H9 (cell line): ENCODE measurements around the gene SURF1. TPM values are rescaled to one million over a fixed set of nuclear protein-coding genes. Genes with fewer than 3 reads are reported as not detected.

Source experiments
- DNase-seq: peaks from one replicate; pipeline ENCODE4 v3.0.0-alpha.2; 2017
- H2AFZ ChIP-seq: one replicate; pipeline ENCODE4 v1.6.1; 2013; ENCODE audit warnings: mild to moderate bottlenecking, low read length, control low read depth, moderate library complexity
- H2AK5ac ChIP-seq: 2 replicates; pipeline ENCODE4 v1.6.1; 2013; ENCODE audit warnings: low read length, control low read depth, mixed read lengths; ENCODE audit not compliant: insufficient read length
- H2BK120ac ChIP-seq: one replicate; pipeline ENCODE4 v1.6.1; 2013; ENCODE audit warnings: low read depth, mild to moderate bottlenecking, low read length, control low read depth, inconsistent platforms; ENCODE audit not compliant: poor library complexity, severe bottlenecking
- H2BK12ac ChIP-seq: 2 replicates; pipeline ENCODE4 v1.6.1; 2013; ENCODE audit warnings: low read length, control low read depth, mixed read lengths, low read depth; ENCODE audit not compliant: insufficient read length
- H2BK15ac ChIP-seq: 2 replicates; pipeline ENCODE4 v1.6.1; 2013; ENCODE audit warnings: low read depth, low read length, control low read depth
- H2BK20ac ChIP-seq: one replicate; pipeline ENCODE4 v1.6.1; 2013; ENCODE audit warnings: low read depth, mild to moderate bottlenecking, low read length, control low read depth, inconsistent platforms; ENCODE audit not compliant: poor library complexity, severe bottlenecking
- H2BK5ac ChIP-seq: 2 replicates; pipeline ENCODE4 v1.6.1; 2013; ENCODE audit warnings: low read length, control low read depth, mixed read lengths; ENCODE audit not compliant: insufficient read length
- H3K14ac ChIP-seq: 2 replicates; pipeline ENCODE4 v1.6.1; 2013; ENCODE audit warnings: low read length, control low read depth; ENCODE audit not compliant: insufficient read depth
- H3K18ac ChIP-seq: 2 replicates; pipeline ENCODE4 v1.6.1; 2013; ENCODE audit warnings: low read depth, mild to moderate bottlenecking, mixed read lengths, low read length, control low read depth; ENCODE audit not compliant: insufficient read length
- H3K23ac ChIP-seq: 2 replicates; pipeline ENCODE4 v1.6.1; 2013; ENCODE audit warnings: low read length, control low read depth, mixed read lengths, low read depth; ENCODE audit not compliant: insufficient read length
- H3K23me2 ChIP-seq: 2 replicates; pipeline ENCODE4 v1.6.1; 2013; ENCODE audit warnings: low read depth, mild to moderate bottlenecking, mixed read lengths, low read length, control low read depth; ENCODE audit not compliant: insufficient read length, poor library complexity, severe bottlenecking
- H3K27ac ChIP-seq: 2 replicates; pipeline ENCODE4 v1.5.1; 2013; ENCODE audit warnings: low read length, control low read depth, mixed read lengths, low read depth; ENCODE audit not compliant: insufficient read length
- H3K27me3 ChIP-seq: 2 replicates; pipeline ENCODE4 v1.6.1; 2013; ENCODE audit warnings: low read length, control low read depth, inconsistent platforms; ENCODE audit not compliant: insufficient read depth
- H3K4ac ChIP-seq: 2 replicates; pipeline ENCODE4 v1.6.1; 2013; ENCODE audit warnings: low read depth, mild to moderate bottlenecking, control low read depth, inconsistent platforms, low read length, moderate library complexity
- H3K4me1 ChIP-seq: 2 replicates; pipeline ENCODE4 v1.6.1; 2013; ENCODE audit warnings: low read length, control low read depth, inconsistent platforms; ENCODE audit not compliant: insufficient read depth
- H3K4me2 ChIP-seq: 2 replicates; pipeline ENCODE4 v1.6.1; 2013; ENCODE audit warnings: low read length, control low read depth, mixed read lengths; ENCODE audit not compliant: insufficient read length, insufficient read depth
- H3K56ac ChIP-seq: 2 replicates; pipeline ENCODE4 v1.6.1; 2013; ENCODE audit warnings: low read depth, mild to moderate bottlenecking, mixed read lengths, low read length, control low read depth; ENCODE audit not compliant: insufficient read length
- H3K79me1 ChIP-seq: 2 replicates; pipeline ENCODE4 v1.6.1; 2013; ENCODE audit warnings: low read depth, mild to moderate bottlenecking, moderate library complexity, low read length, control low read depth, inconsistent platforms; ENCODE audit not compliant: insufficient read depth, poor library complexity, severe bottlenecking
- H3K79me2 ChIP-seq: 2 replicates; pipeline ENCODE4 v1.6.1; 2013; ENCODE audit warnings: low read length, control low read depth, inconsistent platforms; ENCODE audit not compliant: insufficient read depth
- H3K9ac ChIP-seq: 2 replicates; pipeline ENCODE4 v1.6.1; 2013; ENCODE audit warnings: low read length, control low read depth, mixed read lengths; ENCODE audit not compliant: insufficient read length; ENCODE audit errors: extremely low read depth
- H3K9me3 ChIP-seq: one replicate; pipeline ENCODE4 v1.6.1; 2013; ENCODE audit warnings: low read depth, low read length, inconsistent platforms; ENCODE audit not compliant: control insufficient read depth
- H3T11ph ChIP-seq: one replicate; pipeline ENCODE4 v1.6.1; 2013; ENCODE audit warnings: mild to moderate bottlenecking, low read length, control low read depth, inconsistent platforms
- H4K20me1 ChIP-seq: one replicate; pipeline ENCODE4 v1.6.1; 2013; ENCODE audit not compliant: control insufficient read depth, insufficient read length, insufficient read depth
- H4K5ac ChIP-seq: 2 replicates; pipeline ENCODE4 v1.6.1; 2013; ENCODE audit warnings: low read depth, mild to moderate bottlenecking, mixed read lengths, low read length, control low read depth; ENCODE audit not compliant: insufficient read length
- H4K8ac ChIP-seq: replicated peaks from 2 replicates; pipeline ENCODE4 v1.6.1; 2013; ENCODE audit warnings: low read length, control low read depth, mixed read lengths, low read depth; ENCODE audit not compliant: insufficient read length
- H4K91ac ChIP-seq: 2 replicates; pipeline ENCODE4 v1.6.1; 2013; ENCODE audit warnings: low read depth, mild to moderate bottlenecking, moderate library complexity, mixed read lengths, low read length, control low read depth; ENCODE audit not compliant: insufficient read length
- H3K27ac Mint-ChIP-seq, 3 experiments: 2 replicates in 2 of 3; 3 replicates in 1 of 3; pipeline ENCODE4 v1.8.0; 2020 to 2021; ENCODE audit warnings: mixed read lengths in 3 of 3, mild to moderate bottlenecking in 1 of 3, moderate library complexity in 1 of 3
- H3K27me3 Mint-ChIP-seq: 2 replicates; pipeline ENCODE4 v1.8.0; 2021; ENCODE audit warnings: low read depth, mild to moderate bottlenecking, moderate library complexity, mixed read lengths
- H3K36me3 Mint-ChIP-seq, 3 experiments: 2 replicates in 2 of 3; 3 replicates in 1 of 3; pipeline ENCODE4 v1.8.0; 2020 to 2021; ENCODE audit warnings: low read depth in 3 of 3, mixed read lengths in 3 of 3; ENCODE audit not compliant: insufficient read depth in 1 of 3
- H3K4me1 Mint-ChIP-seq, 2 experiments: 2 replicates each; pipeline ENCODE4 v1.8.0; 2020; ENCODE audit warnings: mixed read lengths in 2 of 2
- H3K4me3 Mint-ChIP-seq, 2 experiments: 2 replicates in 1 of 2; 3 replicates in 1 of 2; pipeline ENCODE4 v1.8.0; 2020 to 2021; ENCODE audit warnings: mild to moderate bottlenecking in 2 of 2, mixed read lengths in 2 of 2, moderate library complexity in 1 of 2
- H3K9me3 Mint-ChIP-seq, 2 experiments: 2 replicates in 1 of 2; 3 replicates in 1 of 2; pipeline ENCODE4 v1.8.0; 2020; ENCODE audit warnings: mild to moderate bottlenecking in 2 of 2, mixed read lengths in 2 of 2, moderate library complexity in 1 of 2
- WGBS: extraction: QIAGEN DNeasy Blood & Tissue Kit; methylation state at CpG from one replicate; pipeline ENCODE4 v1.1.7; 2013; ENCODE audit warnings: missing lambda C conversion rate, low lambda C conversion rate, mixed read lengths; ENCODE audit not compliant: insufficient read length; ENCODE audit errors: extremely low coverage; 5-methylcytosine and 5-hydroxymethylcytosine counted together
- total RNA-seq: library from RNA; stranded (reverse); gene quantifications from 2 replicates; pipeline ENCODE4 v1.2.1, GENCODE V29; 2021
- TF ChIP-seq, protein P1 (sequence below): fragments of 200-600 bp; sonication (generic); conservative IDR thresholded peaks from 3 replicates; pipeline ENCODE4 v1.8.0; 2021; ENCODE audit warnings: antibody characterized with exemption, mild to moderate bottlenecking

SURF1 gene
- total RNA-seq, 1 experiment from 2014 or later = 43.3 TPM

GRCh38 chr9:133340916-133341315 is 15.4 kb downstream of the SURF1 start:
- no peak overlapping the region for H2BK20ac ChIP-seq
- no peak overlapping the region for H2BK15ac ChIP-seq
- H2BK120ac ChIP-seq = no peak overlapping the region
- Mint-ChIP-seq H3K27me3 (no peaks in the 10 kb centered on the region; the same call in 1 of the 2 replicates), H3K4me3 (no peak overlapping the region), H3K27ac (no peak overlapping the region), H3K4me1 (peaks cover 2 to 6% of the 10 kb centered on the region in 2 experiments; a peak in 2 of 4 replicates), H3K9me3 (peaks cover 0 to 1% of the 10 kb centered on the region in 2 experiments; a peak in 1 of 5 replicates), H3K36me3 (peaks cover 43 to 82% (median 72%) of the 10 kb centered on the region in 3 experiments)
- H3K56ac ChIP-seq = no peak overlapping the region
- no peak overlapping the region for H3K14ac ChIP-seq
- H3K79me2 ChIP-seq = no peaks in the 10 kb centered on the region; the same call in 1 of the 2 replicates
- H3K27ac ChIP-seq = no peak overlapping the region
- TF ChIP-seq, protein P1, sequence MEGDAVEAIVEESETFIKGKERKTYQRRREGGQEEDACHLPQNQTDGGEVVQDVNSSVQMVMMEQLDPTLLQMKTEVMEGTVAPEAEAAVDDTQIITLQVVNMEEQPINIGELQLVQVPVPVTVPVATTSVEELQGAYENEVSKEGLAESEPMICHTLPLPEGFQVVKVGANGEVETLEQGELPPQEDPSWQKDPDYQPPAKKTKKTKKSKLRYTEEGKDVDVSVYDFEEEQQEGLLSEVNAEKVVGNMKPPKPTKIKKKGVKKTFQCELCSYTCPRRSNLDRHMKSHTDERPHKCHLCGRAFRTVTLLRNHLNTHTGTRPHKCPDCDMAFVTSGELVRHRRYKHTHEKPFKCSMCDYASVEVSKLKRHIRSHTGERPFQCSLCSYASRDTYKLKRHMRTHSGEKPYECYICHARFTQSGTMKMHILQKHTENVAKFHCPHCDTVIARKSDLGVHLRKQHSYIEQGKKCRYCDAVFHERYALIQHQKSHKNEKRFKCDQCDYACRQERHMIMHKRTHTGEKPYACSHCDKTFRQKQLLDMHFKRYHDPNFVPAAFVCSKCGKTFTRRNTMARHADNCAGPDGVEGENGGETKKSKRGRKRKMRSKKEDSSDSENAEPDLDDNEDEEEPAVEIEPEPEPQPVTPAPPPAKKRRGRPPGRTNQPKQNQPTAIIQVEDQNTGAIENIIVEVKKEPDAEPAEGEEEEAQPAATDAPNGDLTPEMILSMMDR = no peak
- no peak overlapping the region for H3K4me2 ChIP-seq
- no peak overlapping the region for H2AFZ ChIP-seq
- peaks cover 3% of the 10 kb centered on the region for H3K79me1 ChIP-seq
- DNase-seq = no peak
- H4K5ac ChIP-seq = no peak overlapping the region
- H4K91ac ChIP-seq = no peak overlapping the region
- H4K8ac ChIP-seq = no peak overlapping the region
- H2BK12ac ChIP-seq = no peak overlapping the region
- no peaks in the 10 kb centered on the region for H3K27me3 ChIP-seq
- H3K23me2 ChIP-seq = peaks cover 3% of the 10 kb centered on the region
- WGBS = no CpG with 5 or more reads among the region's 13 CpGs
- H3T11ph ChIP-seq = no peak overlapping the region
- no peak overlapping the region for H2BK5ac ChIP-seq
- H3K9ac ChIP-seq = no peak overlapping the region
- H3K4ac ChIP-seq = no peak overlapping the region
- H3K23ac ChIP-seq = no peak overlapping the region
- H4K20me1 ChIP-seq = no peaks in the 10 kb centered on the region
- H2AK5ac ChIP-seq = no peak overlapping the region
- no peak overlapping the region for H3K18ac ChIP-seq
- H3K4me1 ChIP-seq = no peaks in the 10 kb centered on the region
- H3K9me3 ChIP-seq = no peaks in the 10 kb centered on the region
